ENCODE results near the gene ANKS1B.

The ANKS1B gene

DNA sequence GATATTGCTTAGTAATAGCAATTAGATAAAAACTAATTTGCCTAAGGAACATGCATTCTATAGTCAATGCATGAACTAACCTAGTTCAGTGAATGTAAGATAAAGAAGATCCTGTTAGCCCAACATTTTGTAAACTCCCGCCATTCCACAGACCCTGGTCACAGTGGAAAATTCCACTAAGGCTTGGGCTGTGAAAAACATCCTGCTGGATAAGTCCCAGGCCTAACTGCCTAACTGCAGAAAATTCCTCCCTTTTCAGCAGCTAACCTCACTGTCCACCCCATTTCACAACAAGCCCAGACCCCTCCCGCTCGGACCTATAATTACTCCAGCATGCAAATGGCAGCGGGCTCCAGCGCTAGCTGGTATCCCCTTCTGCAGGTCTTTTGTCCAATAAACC lies 435.1 kb downstream of the ANKS1B start:
- DNase-seq, result no peak

DNA sequence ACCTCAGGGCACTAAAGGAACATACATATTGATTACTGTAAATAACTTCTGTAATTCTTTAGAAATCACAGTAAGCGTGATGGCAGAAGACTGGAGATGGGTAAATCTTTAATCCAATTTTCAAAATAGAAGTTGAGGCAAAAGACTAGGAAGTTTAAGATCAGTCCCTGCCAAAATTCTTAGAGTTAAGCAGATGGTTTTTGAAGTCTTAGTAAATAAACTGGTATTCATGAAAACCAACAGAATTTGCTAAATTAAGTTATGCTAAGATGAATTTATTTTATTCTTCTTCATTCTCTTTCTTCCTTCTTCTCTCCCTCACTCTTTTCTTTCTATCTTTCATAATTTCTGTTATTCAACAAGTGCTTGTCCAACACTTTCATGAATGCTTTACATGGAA lies 435.5 kb downstream of the ANKS1B start:
- no peak for DNase-seq

DNA sequence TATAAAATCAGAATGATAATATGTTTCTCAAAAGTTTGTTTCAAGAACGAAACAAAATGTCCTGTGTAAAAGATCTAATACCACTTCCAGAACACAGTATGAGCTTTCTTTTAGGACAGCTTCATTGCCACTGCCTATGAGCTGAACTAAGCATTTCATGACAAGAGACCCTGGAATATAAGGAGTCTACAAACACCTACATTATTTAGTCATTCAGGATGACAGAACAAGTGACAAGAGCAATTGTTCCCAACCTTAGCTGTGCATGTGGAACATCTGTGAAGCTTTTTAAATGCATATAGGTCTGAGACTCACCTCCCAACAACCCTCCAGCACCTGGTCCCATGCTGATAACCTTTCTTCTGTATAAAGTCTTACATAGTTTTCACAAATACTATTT lies 440.3 kb downstream of the ANKS1B start:
- DNase-seq, result no peak

DNA sequence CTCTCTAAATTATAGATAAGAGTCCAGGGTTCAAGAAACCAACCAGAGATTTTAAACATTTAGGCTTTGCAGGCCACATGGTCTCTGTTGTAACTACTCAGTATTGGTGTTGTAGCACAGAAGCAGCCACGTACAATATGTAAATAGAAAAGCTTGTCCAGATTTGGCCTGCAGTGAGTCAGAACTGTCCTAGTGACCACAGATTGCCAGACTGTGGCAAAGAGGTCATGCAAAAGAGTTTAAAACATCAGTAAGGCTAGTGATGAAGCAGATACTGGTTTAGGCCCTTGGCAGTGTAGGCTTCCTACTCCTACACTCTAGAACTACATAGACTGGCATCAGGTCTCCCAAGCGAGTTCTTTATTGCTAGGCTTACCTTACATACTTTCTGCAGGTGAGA lies 454.8 kb downstream of the ANKS1B start:
- DNase-seq, result no peak

DNA sequence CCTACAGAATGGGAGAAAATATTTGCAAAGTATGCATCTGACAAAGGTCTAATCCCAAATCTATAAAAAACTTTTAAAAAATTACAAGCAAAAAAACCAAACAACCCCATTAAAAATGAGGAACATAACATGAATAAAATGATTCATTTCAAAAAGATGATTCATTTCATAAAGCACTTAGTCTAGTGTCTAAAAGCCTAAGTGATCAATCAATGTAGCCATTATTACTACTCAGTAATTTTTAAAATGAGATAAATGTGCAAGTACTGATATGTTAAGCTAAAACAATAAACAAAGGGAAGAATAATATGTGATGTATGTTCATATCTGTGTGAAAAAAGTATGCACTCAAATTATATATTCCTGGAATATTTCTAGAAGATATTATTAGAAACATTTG lies 456.3 kb downstream of the ANKS1B start:
- DNase-seq, result no peak

DNA sequence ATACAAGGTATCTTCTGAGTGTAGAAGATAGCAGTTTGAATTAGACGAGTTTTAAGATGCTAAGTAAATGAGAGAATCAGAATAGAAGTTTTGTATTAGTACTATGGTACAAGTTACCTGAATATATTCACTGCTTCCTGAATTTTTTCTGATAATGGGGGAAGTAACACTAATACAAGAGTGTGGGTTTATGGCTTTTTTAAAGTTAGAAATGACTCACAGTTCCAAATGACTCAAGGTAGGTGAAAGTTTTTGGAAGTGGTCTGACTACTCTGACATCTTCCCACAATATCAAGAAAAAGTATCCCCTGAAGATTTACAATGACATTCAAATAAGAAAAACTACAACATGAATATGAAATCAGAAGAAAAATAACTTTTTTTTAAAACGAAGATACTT lies 460.9 kb downstream of the ANKS1B start:
- no peak for DNase-seq

DNA sequence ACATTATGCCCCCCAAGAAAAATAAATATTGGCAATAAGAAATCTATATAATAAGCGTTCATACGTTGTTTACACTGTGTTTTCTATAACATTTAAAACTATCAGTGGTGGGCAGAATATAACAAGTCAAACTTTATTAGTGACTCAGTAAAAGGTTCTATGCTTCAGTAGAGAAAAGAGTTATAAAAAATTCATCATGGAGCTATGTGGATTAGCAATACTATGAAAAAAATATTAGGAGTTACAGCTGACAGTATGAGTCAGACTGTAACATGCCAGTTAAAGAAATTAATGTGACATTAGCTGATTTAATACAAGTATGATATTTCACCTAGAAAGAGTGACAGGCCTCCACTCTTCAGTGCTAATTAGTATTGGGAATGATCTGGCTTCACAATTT lies 462.3 kb downstream of the ANKS1B start:
- DNase-seq, result no peak

DNA sequence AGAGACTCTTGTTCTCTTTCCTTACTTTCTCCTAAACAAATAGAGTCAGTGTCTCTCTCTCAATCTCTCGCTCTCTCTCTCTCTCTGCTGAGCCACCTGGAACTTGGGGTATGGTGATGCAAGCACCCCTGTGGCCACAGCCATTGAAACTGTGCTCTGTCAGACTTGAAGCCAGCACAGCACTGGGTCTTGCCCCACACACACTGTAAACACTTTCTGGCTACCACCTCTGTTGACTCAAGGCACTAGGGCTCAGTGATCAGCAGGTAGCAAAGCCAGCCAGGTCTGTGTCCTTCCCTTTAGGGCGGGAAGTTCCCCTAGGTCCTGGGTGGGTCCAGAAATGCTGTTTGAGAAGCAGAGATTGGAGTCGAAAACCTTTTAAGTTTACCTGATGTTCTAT lies 463.1 kb downstream of the ANKS1B start:
- no peak for DNase-seq

DNA sequence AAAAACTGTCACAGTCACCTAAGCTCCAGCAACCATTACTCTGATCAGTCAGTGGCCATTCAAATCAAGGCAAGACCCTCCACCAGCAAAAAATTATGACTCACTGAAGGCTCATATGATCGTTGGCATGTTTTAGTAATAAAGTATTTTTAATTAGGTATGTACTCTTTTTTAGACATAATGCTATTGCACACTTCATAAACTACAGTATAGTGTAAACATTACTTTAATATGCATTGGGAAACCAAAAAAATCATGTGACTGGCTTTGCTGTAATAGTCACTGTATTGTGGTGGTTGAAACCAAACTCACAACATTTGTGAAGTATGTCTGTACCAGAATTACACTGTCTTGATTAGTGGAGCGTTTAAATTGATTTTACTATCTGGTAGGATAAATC lies 471.7 kb downstream of the ANKS1B start:
- no peak for DNase-seq

DNA sequence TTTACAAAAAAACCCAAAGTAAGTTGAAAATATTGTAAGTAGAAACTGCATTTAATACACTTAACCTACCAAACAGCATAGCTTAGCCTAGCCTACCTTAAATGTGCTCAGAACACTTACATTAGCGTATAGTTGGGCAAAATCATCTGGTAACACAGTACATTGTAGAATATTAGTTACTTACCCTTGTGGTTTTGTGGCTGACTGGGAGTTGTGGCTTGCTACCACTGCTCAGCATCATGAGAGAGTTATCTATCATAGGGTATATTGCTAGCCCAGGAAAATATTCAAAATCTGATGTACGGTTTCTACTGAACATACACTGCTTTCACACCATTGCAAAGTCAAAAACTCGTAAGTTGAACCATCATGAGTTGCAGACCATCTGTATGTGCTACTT lies 478.9 kb downstream of the ANKS1B start:
- no peak for DNase-seq

DNA sequence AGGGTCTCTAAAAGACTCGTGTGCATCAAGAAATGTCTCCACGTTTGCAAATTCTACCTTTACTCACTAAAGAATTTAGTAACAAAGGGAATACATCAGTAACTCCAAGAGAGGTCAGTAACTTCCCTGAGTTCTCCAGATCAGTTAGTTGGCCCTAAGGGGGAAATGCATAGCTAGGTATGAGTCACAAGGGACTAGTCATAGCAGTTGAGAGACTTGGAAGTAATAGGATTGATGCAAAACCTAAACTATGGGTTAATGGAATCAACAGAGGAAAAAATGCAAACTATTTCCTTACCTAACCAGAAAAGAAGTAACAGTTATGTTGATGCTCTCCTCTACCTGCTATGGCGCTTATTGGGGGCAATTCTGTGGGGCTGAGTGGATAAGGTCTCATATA lies 486.0 kb downstream of the ANKS1B start:
- no peak for DNase-seq

DNA sequence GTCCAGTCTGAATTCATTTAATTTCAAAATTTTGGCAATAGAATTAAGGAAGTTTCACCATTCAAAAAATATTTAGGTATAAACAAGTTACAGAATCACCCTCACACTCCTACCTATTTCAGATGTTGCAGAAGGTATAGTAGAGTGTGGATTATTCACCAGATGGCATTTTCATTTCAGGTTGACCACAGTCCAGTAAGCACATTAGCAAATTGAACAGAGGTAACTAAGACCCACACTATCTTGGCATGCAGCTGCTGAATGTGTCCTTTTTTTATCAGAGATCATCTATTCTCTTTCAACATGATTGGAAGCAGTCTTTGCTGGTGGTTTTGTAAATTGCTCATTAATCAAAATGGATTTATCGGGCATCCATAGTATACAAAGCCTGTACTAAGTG lies 488.9 kb downstream of the ANKS1B start:
- DNase-seq, result no peak

DNA sequence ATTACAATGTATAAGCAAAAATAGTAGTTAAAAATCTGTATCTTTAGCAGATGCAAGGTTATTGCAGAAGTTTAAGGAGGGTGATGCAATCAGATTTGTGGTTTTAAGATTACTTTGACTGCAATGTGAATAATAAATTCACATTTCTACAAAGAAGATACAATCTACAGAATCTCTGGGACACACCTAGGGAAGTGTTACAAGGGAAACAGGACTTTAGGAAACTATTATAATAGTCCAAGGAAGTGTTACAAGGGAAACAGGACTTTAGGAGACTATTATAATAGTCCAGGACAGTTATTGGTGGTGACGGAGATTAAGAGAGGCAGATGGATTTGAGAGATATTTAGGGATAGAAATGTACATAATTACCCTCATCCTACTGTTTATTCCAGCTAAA lies 491.5 kb downstream of the ANKS1B start:
- no peak for DNase-seq

DNA sequence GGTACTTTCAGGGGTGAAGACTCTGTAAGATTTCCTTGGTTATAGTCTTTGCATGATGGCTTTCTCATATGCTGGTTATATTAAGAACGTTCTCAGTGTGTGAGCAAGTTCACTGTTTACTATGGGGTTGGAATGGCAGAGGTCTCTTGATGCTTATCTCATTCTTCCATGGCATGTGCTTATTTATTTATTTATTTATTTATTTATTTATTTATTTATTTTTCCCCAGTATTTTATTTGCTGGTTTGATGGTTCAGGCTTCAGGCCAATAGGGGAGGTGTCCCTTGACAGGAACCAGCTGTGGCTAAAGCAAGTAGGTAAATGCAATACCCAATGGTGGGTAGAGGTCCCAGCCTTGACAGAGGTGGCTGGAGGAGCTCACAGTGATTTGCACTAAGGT lies 498.5 kb downstream of the ANKS1B start:
- DNase-seq, result no peak

DNA sequence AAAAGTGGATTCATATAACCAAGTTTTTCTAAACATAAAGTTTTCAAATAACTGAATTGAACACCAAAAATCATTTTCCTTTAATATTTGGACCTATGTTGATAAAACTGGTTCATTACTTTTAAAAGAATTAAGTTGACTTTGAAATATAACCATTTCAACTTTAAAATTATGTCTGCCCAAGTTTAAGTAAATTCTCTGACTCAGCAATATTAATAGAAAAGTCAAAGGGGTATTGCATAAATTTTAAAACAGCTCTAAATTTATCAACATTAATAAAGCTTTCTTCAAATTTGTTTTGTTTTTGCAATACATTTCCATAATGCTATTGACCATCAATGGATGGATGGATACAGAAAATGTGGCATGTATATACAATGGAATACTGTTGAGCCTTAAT lies 505.6 kb downstream of the ANKS1B start:
- DNase-seq, result no peak

DNA sequence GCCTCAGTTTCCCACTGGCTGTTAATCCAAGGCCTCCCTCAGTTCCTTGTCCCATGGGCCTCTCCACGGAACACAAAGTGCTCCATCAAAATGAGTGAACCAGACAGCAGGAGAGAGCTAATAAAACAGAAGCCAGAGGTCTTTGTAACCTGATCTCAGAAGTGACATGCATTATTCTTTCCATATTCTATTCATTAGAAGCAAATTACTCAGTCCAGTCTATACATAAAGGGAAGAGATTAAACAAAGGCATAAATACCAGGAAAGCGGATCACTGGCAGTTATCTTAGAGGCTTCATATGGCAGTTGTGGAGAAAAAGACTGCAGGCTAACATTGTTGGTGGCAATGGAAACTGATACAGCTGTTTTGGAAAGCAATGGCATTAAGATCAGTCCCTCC lies 507.8 kb downstream of the ANKS1B start:
- no peak for DNase-seq

DNA sequence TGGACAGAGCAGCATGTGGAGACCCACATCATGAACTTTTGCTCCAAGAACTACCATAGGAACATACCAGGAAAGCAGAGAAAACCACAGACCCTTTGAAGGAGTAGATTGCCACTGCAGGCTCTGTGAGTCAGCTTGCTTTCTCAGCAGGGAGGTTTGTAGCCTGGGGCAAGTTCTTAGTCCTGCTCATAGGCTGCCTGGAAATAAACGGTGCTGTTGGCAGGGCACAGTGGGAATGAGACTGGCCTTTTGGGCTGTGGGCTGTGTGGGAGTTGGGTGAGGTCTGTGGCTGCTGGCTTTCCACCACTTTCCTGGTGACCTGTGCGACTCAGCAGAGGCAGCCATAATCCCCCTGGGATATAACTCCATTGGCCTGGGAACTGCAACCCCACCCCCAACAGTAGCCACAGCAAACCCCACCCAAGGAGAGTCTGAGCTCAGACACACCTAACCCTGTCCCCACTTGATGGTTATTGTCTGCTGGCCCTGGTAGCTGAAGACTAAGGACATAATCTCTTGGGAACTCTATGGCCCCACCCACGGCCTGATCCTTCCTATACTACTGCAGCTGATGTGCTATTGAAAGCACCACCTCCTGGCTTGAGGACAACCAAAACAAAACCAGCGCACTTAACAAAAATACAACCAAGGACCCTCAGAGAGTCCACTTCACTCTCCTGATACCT lies 529.2 kb downstream of the ANKS1B start:
- DNase-seq, result no peak

DNA sequence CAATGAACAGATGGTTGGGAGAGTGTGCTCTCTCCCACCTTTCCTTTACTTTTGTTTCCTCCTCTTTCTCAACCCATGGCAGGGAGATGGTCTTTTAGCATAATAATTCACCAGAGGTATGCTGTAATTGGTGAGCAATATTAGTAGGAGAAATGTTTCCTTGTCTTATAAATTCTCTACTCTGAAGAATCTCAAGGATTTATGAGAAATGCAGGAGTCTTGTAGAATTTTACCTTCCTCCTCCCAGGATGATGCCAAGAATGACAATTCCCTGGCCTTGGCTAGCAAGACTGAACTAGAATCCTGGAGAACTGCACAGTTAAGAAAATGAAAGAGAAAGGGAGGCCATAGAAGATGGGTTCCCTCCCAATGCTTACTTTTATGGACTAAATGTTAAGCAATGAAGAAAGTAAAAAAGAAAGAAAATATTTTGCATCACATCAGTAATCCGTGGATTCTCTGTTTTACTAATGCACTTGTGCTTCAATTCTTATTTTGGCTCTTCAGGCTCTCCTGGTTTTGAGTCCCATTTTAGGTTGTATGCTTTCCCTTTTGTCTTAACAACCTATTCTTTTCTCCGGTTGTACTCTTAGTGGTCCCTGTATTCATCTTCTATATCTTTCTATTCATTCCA lies 530.1 kb downstream of the ANKS1B start:
- DNase-seq, result no peak

DNA sequence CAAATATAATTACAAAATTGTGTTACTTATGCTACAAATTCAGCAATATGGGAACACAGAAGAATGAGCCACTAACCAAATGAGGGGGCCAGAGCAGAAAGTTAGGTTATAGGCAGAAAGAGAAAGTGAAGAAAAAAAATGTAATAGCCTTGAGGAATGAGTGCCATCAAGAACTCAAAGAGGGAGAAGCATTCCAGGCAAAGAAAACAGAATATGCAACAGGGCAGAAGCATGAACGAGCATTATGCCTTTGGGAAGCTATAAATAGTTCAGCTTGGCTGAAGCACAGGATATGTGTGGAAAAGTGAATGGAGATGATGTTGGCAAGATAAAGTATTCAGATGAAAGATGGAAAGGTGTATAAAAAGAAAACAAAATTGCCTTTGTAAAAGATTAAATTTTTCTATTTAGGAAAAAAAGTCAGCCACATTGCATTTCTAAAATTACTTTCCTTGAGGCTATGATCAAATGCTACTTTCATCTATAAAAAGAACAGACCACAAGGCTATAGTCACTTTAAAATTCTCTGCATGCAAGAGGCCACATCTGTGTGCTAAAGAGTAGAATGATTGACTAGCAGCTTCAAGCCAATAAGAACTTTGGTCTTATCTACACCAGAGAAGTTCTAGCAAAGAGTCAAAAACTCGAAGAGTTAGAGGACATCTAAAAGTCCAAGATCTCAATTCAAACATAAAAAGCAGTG lies 530.7 kb downstream of the ANKS1B start:
- no peak for DNase-seq

DNA sequence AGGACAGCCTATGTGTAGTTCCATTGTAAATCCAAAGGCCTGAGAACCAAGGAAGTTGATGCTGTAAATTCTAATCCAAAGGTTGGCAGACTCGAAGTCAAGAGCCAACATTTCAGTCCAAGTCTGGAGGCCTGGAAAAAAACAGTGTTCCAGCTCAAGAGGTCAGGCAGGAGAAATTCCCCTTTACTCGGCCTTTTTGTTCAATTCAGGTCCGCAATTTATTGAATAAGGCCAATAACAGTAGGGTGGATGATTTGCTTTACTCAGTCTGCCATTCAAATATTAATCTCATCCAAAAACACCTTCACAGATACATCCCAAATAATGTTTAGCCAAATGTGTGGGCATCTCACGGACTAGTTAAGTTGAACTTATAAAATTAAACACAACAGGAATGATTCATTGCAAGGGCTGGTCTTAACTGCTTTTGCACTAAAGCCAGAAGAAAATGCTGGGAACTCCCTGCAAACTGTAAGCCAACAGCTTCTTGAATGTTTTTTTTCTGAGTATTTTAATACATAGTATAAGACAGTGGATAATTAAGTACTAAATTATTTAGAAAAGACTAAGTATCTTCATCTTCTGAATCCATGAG lies 534.6 kb downstream of the ANKS1B start:
- DNase-seq, result no peak

DNA sequence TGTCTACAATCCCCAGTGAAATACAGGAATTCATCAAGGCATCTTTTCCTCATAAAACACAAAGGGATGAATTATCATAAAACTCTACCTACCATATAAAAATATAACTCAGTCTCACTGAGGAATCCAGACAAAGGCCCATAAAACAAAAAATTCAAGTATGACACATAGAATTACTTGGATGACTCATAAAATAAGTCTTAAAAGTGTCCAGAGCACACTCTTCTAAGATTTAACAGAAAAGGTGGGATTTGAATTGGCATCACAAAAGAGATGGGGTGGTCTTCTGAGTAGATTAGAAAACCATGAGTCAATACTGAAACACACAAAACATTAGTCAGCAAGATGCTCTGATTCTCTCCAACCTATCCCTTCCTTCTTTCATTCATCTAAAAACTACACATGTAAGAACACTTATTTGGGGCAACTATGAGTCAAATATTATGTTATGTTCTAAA lies 539.8 kb downstream of the ANKS1B start:
- DNase-seq, result no peak

DNA sequence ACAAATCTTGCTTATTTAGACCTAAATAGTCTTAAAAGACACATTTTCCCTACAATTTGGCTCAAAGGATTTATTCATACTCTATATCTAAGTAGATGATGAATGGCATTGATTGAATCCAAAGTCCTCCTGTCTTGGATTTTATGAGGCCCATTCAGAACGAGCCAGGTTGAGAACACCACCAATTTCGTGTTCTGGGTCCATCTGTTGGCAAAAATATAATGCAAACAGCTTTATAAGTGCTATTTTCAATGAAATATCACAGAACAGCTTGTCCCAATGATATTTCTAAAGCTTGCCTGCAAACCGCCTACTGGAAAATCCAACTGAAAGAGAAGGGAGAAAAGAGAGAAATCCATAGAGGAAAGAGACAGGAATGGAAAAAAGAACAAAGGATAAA lies 542.0 kb downstream of the ANKS1B start:
- no peak for DNase-seq

DNA sequence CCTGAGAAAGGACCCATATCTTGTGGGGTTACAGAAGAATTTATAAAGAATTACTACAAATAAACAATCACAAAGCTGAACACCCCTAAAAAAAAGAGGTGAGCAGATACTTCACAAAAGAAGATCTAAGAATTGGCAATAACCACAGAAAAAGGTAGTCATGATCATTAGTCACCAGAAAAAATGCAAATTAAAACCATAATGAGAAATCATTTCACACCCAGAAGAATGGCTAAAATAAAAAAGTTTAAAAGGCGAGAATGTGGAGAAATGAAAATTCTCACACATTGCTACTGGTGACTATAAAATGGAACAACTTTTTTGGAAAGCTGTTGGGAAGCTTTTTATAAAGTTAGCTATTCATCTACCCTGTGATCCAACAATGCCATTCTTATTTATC lies 545.3 kb downstream of the ANKS1B start:
- DNase-seq, result no peak

DNA sequence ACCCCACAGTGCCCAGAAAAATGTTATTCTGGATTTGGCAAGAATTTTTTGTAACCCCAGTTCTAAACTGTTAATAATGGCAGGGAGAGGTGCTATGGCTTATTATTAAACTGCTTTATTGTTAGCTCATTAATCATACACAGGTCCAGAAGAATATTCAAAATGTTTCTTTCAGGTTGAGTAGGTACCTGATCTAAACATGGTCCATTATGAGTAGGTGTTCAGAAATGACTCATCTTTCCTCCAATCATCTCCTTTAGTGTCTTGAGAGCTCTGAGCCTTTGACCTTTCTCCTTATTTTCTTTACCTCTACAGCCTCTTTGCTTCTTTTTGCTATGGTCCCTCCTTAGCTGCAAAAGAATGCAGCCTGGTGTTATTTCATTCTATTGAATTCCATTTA lies 548.2 kb downstream of the ANKS1B start:
- no peak for DNase-seq

All from SIG-M5 (cell line).